ENCODE measurements around the gene CCDC34. TPM values are rescaled to one million over a fixed set of nuclear protein-coding genes. Genes with fewer than 3 reads are reported as not detected.

Gene CCDC34
- total RNA-seq, 2 donors from 2014 or later, result 2.6 TPM; not detected in 1

GRCh38 chr11:27386181-27386845 is 23.3 kb upstream of the CCDC34 start:
- H3K27me3 ChIP-seq, result no peaks in the 10 kb centered on the region
- H3K4me3 ChIP-seq, result no peak overlapping the region
- TF ChIP-seq, protein P1, sequence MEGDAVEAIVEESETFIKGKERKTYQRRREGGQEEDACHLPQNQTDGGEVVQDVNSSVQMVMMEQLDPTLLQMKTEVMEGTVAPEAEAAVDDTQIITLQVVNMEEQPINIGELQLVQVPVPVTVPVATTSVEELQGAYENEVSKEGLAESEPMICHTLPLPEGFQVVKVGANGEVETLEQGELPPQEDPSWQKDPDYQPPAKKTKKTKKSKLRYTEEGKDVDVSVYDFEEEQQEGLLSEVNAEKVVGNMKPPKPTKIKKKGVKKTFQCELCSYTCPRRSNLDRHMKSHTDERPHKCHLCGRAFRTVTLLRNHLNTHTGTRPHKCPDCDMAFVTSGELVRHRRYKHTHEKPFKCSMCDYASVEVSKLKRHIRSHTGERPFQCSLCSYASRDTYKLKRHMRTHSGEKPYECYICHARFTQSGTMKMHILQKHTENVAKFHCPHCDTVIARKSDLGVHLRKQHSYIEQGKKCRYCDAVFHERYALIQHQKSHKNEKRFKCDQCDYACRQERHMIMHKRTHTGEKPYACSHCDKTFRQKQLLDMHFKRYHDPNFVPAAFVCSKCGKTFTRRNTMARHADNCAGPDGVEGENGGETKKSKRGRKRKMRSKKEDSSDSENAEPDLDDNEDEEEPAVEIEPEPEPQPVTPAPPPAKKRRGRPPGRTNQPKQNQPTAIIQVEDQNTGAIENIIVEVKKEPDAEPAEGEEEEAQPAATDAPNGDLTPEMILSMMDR (IDR thresholded peaks at IDR 0.05), result no peak
- H3K9me3 ChIP-seq, result no peaks in the 10 kb centered on the region
- peaks cover 7% of the 10 kb centered on the region for H3K36me3 ChIP-seq
- DNase-seq (ENCODE audit: low spot score), result no peak
- H3K4me1 ChIP-seq, result peaks cover 0 to under 1% of the 10 kb centered on the region in 2 donors
- peak overlapping the region in 1 of 2 donors; percentile 6 for H3K27ac ChIP-seq

GRCh38 chr11:27385245-27385644 is 22.2 kb upstream of the CCDC34 start:
- TF ChIP-seq, protein P1 (IDR thresholded peaks at IDR 0.05), result no peak
- H3K4me1 ChIP-seq, result no peaks in the 10 kb centered on the region

DNA sequence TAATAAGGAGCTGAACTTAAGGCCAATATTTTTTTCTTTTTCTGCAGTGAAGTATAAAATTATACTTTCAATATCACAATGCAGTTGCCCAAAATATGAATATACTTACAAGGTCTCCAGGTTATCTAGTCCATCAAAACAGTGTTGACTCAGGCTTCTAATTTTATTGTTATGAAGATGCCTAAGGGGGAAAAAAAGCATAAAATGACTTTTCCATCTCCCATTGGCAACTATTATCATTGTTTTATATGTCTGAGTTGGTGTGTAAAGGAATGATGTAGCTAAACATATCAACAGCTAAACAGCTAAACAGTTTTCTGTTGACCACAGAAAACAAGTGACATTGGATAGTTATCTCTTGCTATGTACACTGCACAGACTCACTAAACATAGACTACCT is 21.2 kb upstream of the CCDC34 start:
- Histone ChIP-seq H3K36me3 (peaks cover 25% of the 10 kb centered on the region), H3K27me3 (no peaks in the 10 kb centered on the region), H3K9me3 (no peaks in the 10 kb centered on the region), H3K4me1 (no peaks in the 10 kb centered on the region), H3K4me3 (no peak overlapping the region), H3K27ac (peak overlapping the region in 1 of 2 donors; percentile 6)
- TF ChIP-seq, protein P1 (IDR thresholded peaks at IDR 0.05), result no peak
- DNase-seq (ENCODE audit: low spot score), result no peak

More at GRCh38 chr11:27385245-27385644, 22.2 kb upstream of the CCDC34 start:
- no peak overlapping the region for H3K4me3 ChIP-seq
- no peaks in the 10 kb centered on the region for H3K27me3 ChIP-seq
- peaks cover 15% of the 10 kb centered on the region for H3K36me3 ChIP-seq
- peak; percentile 62 for DNase-seq (ENCODE audit: low spot score)
- no peaks in the 10 kb centered on the region for H3K9me3 ChIP-seq
- peak overlapping the region; percentile 1 to 6 for H3K27ac ChIP-seq

- H3K27me3 ChIP-seq, result no peaks in the 10 kb centered on the region
- H3K9me3 ChIP-seq, result no peaks in the 10 kb centered on the region
- no peaks in the 10 kb centered on the region for H3K4me1 ChIP-seq
- DNase-seq (ENCODE audit: low spot score), result no peak
- peaks cover 31% of the 10 kb centered on the region for H3K36me3 ChIP-seq
- peak overlapping the region in 1 of 2 donors; percentile 26 for H3K27ac ChIP-seq
- no peak overlapping the region for H3K4me3 ChIP-seq
- TF ChIP-seq, protein P1 (IDR thresholded peaks at IDR 0.05), result peak in 1 of 2 donors; percentile 16
Measured at GRCh38 chr11:27383645-27384044, 20.6 kb upstream of the CCDC34 start.

DNA sequence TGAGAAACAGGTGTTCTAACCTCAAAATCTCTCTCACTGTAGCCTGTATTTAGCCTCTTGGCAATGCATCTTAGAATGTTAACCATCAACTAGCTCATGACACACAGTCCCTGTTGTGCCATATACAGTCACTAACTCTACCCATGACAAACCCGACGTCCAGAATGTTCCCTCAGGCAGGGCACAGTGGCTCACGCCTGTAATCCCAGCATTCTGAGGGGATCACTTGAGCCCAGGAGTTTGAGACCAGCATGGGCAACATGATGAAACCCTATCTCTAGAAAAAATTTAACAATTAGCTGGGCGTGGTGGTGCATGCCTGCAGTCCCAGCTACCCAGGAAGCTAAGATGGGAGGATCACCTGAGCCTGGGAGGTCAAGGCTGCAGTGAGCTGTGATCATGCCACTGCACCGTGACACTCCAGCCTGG is 18.2 kb upstream of the CCDC34 start:
- DNase-seq (ENCODE audit: low spot score), result no peak
- Histone ChIP-seq H3K36me3 (peaks cover 41% of the 10 kb centered on the region), H3K27ac (no peak overlapping the region), H3K4me3 (no peak overlapping the region), H3K27me3 (no peaks in the 10 kb centered on the region), H3K4me1 (no peaks in the 10 kb centered on the region), H3K9me3 (no peaks in the 10 kb centered on the region)
- TF ChIP-seq, protein P1 (IDR thresholded peaks at IDR 0.05), result no peak

DNA sequence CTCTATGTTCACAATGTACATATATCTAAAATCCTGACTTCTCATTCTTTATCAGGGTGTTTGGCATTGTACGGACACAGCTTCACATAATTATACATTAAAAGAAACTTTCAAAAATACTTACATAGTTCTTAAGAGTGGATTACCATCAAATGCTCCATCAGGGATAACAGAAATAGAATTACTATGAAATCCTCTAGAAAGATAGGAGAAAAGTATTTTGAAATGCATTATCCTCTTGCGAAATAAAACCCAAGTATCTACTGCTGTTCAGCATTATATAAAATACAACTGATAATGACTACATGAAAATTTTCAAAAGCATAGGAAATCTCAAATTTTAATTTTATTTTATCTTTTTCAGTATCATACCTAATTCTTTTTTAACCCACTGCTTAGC is 17.8 kb upstream of the CCDC34 start:
- Histone ChIP-seq H3K27me3 (no peaks in the 10 kb centered on the region), H3K4me3 (no peak overlapping the region), H3K27ac (no peak overlapping the region), H3K36me3 (peaks cover 41% of the 10 kb centered on the region), H3K9me3 (no peaks in the 10 kb centered on the region), H3K4me1 (no peaks in the 10 kb centered on the region)
- no peak for DNase-seq (ENCODE audit: low spot score)
- TF ChIP-seq, protein P1 (IDR thresholded peaks at IDR 0.05), result no peak

Data from right atrium auricular region (tissue), 2 donors.